H9 (cell line): ENCODE data around the gene SIM1. TPM values are rescaled to one million over a fixed set of nuclear protein-coding genes. Genes with fewer than 3 reads are reported as not detected.

Source experiments
- DNase-seq: peaks from one replicate; pipeline ENCODE4 v3.0.0-alpha.2; 2017
- H2AFZ ChIP-seq: one replicate; pipeline ENCODE4 v1.6.1; 2013; ENCODE audit warnings: mild to moderate bottlenecking, low read length, control low read depth, moderate library complexity
- H2AK5ac ChIP-seq: 2 replicates; pipeline ENCODE4 v1.6.1; 2013; ENCODE audit warnings: low read length, control low read depth, mixed read lengths; ENCODE audit not compliant: insufficient read length
- H2BK120ac ChIP-seq: one replicate; pipeline ENCODE4 v1.6.1; 2013; ENCODE audit warnings: low read depth, mild to moderate bottlenecking, low read length, control low read depth, inconsistent platforms; ENCODE audit not compliant: poor library complexity, severe bottlenecking
- H2BK12ac ChIP-seq: 2 replicates; pipeline ENCODE4 v1.6.1; 2013; ENCODE audit warnings: low read length, control low read depth, mixed read lengths, low read depth; ENCODE audit not compliant: insufficient read length
- H2BK15ac ChIP-seq: 2 replicates; pipeline ENCODE4 v1.6.1; 2013; ENCODE audit warnings: low read depth, low read length, control low read depth
- H2BK20ac ChIP-seq: one replicate; pipeline ENCODE4 v1.6.1; 2013; ENCODE audit warnings: low read depth, mild to moderate bottlenecking, low read length, control low read depth, inconsistent platforms; ENCODE audit not compliant: poor library complexity, severe bottlenecking
- H2BK5ac ChIP-seq: 2 replicates; pipeline ENCODE4 v1.6.1; 2013; ENCODE audit warnings: low read length, control low read depth, mixed read lengths; ENCODE audit not compliant: insufficient read length
- H3K14ac ChIP-seq: 2 replicates; pipeline ENCODE4 v1.6.1; 2013; ENCODE audit warnings: low read length, control low read depth; ENCODE audit not compliant: insufficient read depth
- H3K18ac ChIP-seq: 2 replicates; pipeline ENCODE4 v1.6.1; 2013; ENCODE audit warnings: low read depth, mild to moderate bottlenecking, mixed read lengths, low read length, control low read depth; ENCODE audit not compliant: insufficient read length
- H3K23ac ChIP-seq: 2 replicates; pipeline ENCODE4 v1.6.1; 2013; ENCODE audit warnings: low read length, control low read depth, mixed read lengths, low read depth; ENCODE audit not compliant: insufficient read length
- H3K23me2 ChIP-seq: 2 replicates; pipeline ENCODE4 v1.6.1; 2013; ENCODE audit warnings: low read depth, mild to moderate bottlenecking, mixed read lengths, low read length, control low read depth; ENCODE audit not compliant: insufficient read length, poor library complexity, severe bottlenecking
- H3K27ac ChIP-seq: 2 replicates; pipeline ENCODE4 v1.5.1; 2013; ENCODE audit warnings: low read length, control low read depth, mixed read lengths, low read depth; ENCODE audit not compliant: insufficient read length
- H3K27me3 ChIP-seq: 2 replicates; pipeline ENCODE4 v1.6.1; 2013; ENCODE audit warnings: low read length, control low read depth, inconsistent platforms; ENCODE audit not compliant: insufficient read depth
- H3K4ac ChIP-seq: 2 replicates; pipeline ENCODE4 v1.6.1; 2013; ENCODE audit warnings: low read depth, mild to moderate bottlenecking, control low read depth, inconsistent platforms, low read length, moderate library complexity
- H3K4me1 ChIP-seq: 2 replicates; pipeline ENCODE4 v1.6.1; 2013; ENCODE audit warnings: low read length, control low read depth, inconsistent platforms; ENCODE audit not compliant: insufficient read depth
- H3K4me2 ChIP-seq: 2 replicates; pipeline ENCODE4 v1.6.1; 2013; ENCODE audit warnings: low read length, control low read depth, mixed read lengths; ENCODE audit not compliant: insufficient read length, insufficient read depth
- H3K56ac ChIP-seq: 2 replicates; pipeline ENCODE4 v1.6.1; 2013; ENCODE audit warnings: low read depth, mild to moderate bottlenecking, mixed read lengths, low read length, control low read depth; ENCODE audit not compliant: insufficient read length
- H3K79me1 ChIP-seq: 2 replicates; pipeline ENCODE4 v1.6.1; 2013; ENCODE audit warnings: low read depth, mild to moderate bottlenecking, moderate library complexity, low read length, control low read depth, inconsistent platforms; ENCODE audit not compliant: insufficient read depth, poor library complexity, severe bottlenecking
- H3K79me2 ChIP-seq: 2 replicates; pipeline ENCODE4 v1.6.1; 2013; ENCODE audit warnings: low read length, control low read depth, inconsistent platforms; ENCODE audit not compliant: insufficient read depth
- H3K9ac ChIP-seq: 2 replicates; pipeline ENCODE4 v1.6.1; 2013; ENCODE audit warnings: low read length, control low read depth, mixed read lengths; ENCODE audit not compliant: insufficient read length; ENCODE audit errors: extremely low read depth
- H3K9me3 ChIP-seq: one replicate; pipeline ENCODE4 v1.6.1; 2013; ENCODE audit warnings: low read depth, low read length, inconsistent platforms; ENCODE audit not compliant: control insufficient read depth
- H3T11ph ChIP-seq: one replicate; pipeline ENCODE4 v1.6.1; 2013; ENCODE audit warnings: mild to moderate bottlenecking, low read length, control low read depth, inconsistent platforms
- H4K20me1 ChIP-seq: one replicate; pipeline ENCODE4 v1.6.1; 2013; ENCODE audit not compliant: control insufficient read depth, insufficient read length, insufficient read depth
- H4K5ac ChIP-seq: 2 replicates; pipeline ENCODE4 v1.6.1; 2013; ENCODE audit warnings: low read depth, mild to moderate bottlenecking, mixed read lengths, low read length, control low read depth; ENCODE audit not compliant: insufficient read length
- H4K8ac ChIP-seq: replicated peaks from 2 replicates; pipeline ENCODE4 v1.6.1; 2013; ENCODE audit warnings: low read length, control low read depth, mixed read lengths, low read depth; ENCODE audit not compliant: insufficient read length
- H4K91ac ChIP-seq: 2 replicates; pipeline ENCODE4 v1.6.1; 2013; ENCODE audit warnings: low read depth, mild to moderate bottlenecking, moderate library complexity, mixed read lengths, low read length, control low read depth; ENCODE audit not compliant: insufficient read length
- H3K27ac Mint-ChIP-seq, 3 experiments: 2 replicates in 2 of 3; 3 replicates in 1 of 3; pipeline ENCODE4 v1.8.0; 2020 to 2021; ENCODE audit warnings: mixed read lengths in 3 of 3, mild to moderate bottlenecking in 1 of 3, moderate library complexity in 1 of 3
- H3K27me3 Mint-ChIP-seq: 2 replicates; pipeline ENCODE4 v1.8.0; 2021; ENCODE audit warnings: low read depth, mild to moderate bottlenecking, moderate library complexity, mixed read lengths
- H3K36me3 Mint-ChIP-seq, 3 experiments: 2 replicates in 2 of 3; 3 replicates in 1 of 3; pipeline ENCODE4 v1.8.0; 2020 to 2021; ENCODE audit warnings: low read depth in 3 of 3, mixed read lengths in 3 of 3; ENCODE audit not compliant: insufficient read depth in 1 of 3
- H3K4me1 Mint-ChIP-seq, 2 experiments: 2 replicates each; pipeline ENCODE4 v1.8.0; 2020; ENCODE audit warnings: mixed read lengths in 2 of 2
- H3K4me3 Mint-ChIP-seq, 2 experiments: 2 replicates in 1 of 2; 3 replicates in 1 of 2; pipeline ENCODE4 v1.8.0; 2020 to 2021; ENCODE audit warnings: mild to moderate bottlenecking in 2 of 2, mixed read lengths in 2 of 2, moderate library complexity in 1 of 2
- H3K9me3 Mint-ChIP-seq, 2 experiments: 2 replicates in 1 of 2; 3 replicates in 1 of 2; pipeline ENCODE4 v1.8.0; 2020; ENCODE audit warnings: mild to moderate bottlenecking in 2 of 2, mixed read lengths in 2 of 2, moderate library complexity in 1 of 2
- CTCF ChIP-seq: fragments of 200-600 bp; sonication (generic); conservative IDR thresholded peaks from 3 replicates; pipeline ENCODE4 v1.8.0; 2021; ENCODE audit warnings: antibody characterized with exemption, mild to moderate bottlenecking
- WGBS: extraction: QIAGEN DNeasy Blood & Tissue Kit; methylation state at CpG from one replicate; pipeline ENCODE4 v1.1.7; 2013; ENCODE audit warnings: missing lambda C conversion rate, low lambda C conversion rate, mixed read lengths; ENCODE audit not compliant: insufficient read length; ENCODE audit errors: extremely low coverage; 5-methylcytosine and 5-hydroxymethylcytosine counted together
- total RNA-seq: library from RNA; stranded (reverse); gene quantifications from 2 replicates; pipeline ENCODE4 v1.2.1, GENCODE V29; 2021

The SIM1 gene
- total RNA-seq, 1 experiment from 2014 or later = not detected

DNA sequence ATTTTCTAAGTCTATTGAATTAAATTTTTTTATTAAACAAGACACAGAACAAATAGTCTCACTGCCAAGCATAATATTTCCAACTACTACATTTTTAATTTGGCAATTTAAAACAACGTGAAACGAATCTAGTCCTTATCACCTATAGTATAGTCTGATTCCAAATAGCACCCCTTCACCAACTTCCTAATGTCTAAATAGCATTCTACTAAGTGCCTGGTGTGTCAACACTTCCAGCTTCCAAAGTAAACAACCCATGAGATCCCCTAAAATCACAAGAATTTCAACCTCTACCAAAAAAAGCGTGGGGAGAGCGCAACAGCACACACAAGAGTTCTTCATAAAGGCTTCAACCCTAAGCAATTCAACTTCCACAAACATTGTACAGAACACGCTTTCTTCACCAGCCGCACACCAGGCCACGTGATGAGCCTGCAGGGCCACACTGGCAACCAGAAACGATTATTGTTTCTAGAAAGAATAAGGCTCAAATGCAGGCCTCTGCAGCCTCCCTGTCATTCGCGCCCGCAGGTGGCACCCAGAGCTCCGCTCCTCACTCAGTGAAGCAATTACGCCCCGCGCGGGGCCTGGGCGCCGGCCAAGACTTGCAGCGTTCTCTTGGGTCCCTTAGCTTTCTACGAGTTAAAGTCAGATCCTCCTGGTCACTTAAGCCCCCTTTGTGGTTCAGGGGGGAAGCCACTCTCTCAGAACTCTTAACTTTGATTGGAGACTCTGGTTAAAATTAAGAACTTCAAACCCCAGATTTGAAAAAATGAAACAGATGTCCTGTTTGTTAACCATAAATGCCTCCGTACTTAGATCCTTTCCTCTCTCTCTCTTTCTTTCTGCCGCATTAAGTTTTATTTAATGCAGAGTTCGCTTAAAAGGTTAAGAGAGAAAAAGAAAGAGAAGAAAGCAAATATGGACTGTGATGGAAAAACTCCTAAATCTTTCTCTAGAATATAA lies 18.3 kb downstream of the SIM1 start:
- peaks cover 56% of the 10 kb centered on the region for H3K27me3 ChIP-seq
- no peak overlapping the region for H3K18ac ChIP-seq
- peak; percentile 46 for DNase-seq
- Mint-ChIP-seq H3K36me3 (no peaks in the 10 kb centered on the region), H3K27me3 (peaks cover 11% of the 10 kb centered on the region), H3K4me3 (peak overlapping the region in 1 of 2 experiments; percentile 68; a peak in 2 of 5 replicates), H3K4me1 (peaks cover 10 to 26% of the 10 kb centered on the region in 2 experiments), H3K9me3 (no peaks in the 10 kb centered on the region; a peak in 1 of 5 replicates), H3K27ac (no peak overlapping the region)
- no peaks in the 10 kb centered on the region for H4K20me1 ChIP-seq
- no peak overlapping the region for H2AFZ ChIP-seq
- peak overlapping the region; percentile 20 for H3K4me2 ChIP-seq
- H4K91ac ChIP-seq = no peak overlapping the region
- H3K79me2 ChIP-seq = no peaks in the 10 kb centered on the region
- H2BK120ac ChIP-seq = no peak overlapping the region
- no peak overlapping the region for H3K9ac ChIP-seq
- no peak overlapping the region for H3K27ac ChIP-seq
- no peak overlapping the region for H2AK5ac ChIP-seq
- no peak overlapping the region for H3K4ac ChIP-seq
- H3K4me1 ChIP-seq = no peaks in the 10 kb centered on the region
- no peak overlapping the region for H3K23ac ChIP-seq
- H4K8ac ChIP-seq = no peak overlapping the region
- H3T11ph ChIP-seq = no peak overlapping the region
- H2BK15ac ChIP-seq = no peak overlapping the region
- no peak overlapping the region for H3K14ac ChIP-seq
- H3K56ac ChIP-seq = no peak overlapping the region
- no peak overlapping the region for H2BK12ac ChIP-seq
- H2BK20ac ChIP-seq = no peak overlapping the region
- no peak for TF ChIP-seq CTCF
- WGBS = no CpG with 5 or more reads among the region's 23 CpGs
- no peaks in the 10 kb centered on the region for H3K9me3 ChIP-seq
- H3K79me1 ChIP-seq = no peaks in the 10 kb centered on the region
- H2BK5ac ChIP-seq = no peak overlapping the region
- no peak overlapping the region for H4K5ac ChIP-seq
- peaks cover 3% of the 10 kb centered on the region for H3K23me2 ChIP-seq
